GM20000 (cell line): Measurements from ENCODE around the gene CEACAM19.

ENCODE experiments used
- DNase-seq: peaks from one replicate; pipeline ENCODE4 v3.0.0; 2012; ENCODE audit warnings: low spot score
- CTCF ChIP-seq: IDR thresholded peaks from 2 replicates; pipeline ENCODE4 v1.5.1; 2012; ENCODE audit warnings: mild to moderate bottlenecking, control low read depth; ENCODE audit errors: extremely low read depth, missing control alignments

Gene CEACAM19

DNA sequence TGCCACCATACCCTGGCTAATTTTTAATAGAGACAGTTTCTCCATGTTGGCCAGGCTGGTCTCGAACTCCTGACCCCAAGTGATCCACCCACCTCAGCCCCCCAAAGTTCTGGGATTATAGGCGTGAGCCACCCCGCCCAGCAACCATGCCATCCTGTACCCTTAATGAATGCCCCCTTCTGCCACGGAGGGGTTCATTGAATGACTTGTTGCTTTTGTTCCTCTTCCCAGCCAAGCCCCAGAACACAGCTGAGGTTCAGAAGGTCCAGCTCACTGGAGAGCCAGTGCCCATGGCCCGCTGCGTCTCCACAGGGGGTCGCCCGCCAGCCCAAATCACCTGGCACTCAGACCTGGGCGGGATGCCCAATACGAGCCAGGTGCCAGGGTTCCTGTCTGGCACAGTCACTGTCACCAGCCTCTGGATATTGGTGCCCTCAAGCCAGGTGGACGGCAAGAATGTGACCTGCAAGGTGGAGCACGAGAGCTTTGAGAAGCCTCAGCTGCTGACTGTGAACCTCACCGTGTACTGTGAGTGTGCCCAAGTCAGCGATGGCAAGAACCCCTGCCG, 21.6 kb upstream of the CEACAM19 start:
- DNase-seq = no peak
- TF ChIP-seq CTCF = no peak

DNA sequence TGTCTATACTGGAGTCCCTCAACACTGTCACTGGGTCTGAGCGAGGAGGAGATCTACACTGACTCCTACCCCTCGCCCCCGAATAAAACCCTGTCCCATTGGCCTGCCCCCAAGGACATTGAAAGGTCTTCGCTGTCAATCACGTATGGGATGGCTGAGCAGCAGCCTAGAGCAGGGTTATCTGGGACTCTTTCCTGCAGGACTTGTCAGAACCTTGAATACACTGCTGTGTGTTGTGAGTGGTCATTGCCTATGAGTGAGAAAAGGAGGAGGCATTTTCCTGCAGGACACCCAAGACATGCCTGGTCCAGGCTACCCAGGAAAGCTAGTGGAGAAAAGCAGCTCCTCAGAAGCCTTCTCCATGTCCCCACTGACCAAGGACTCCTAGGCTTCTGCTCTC, 17.9 kb upstream of the CEACAM19 start:
- TF ChIP-seq CTCF = no peak
- no peak for DNase-seq

GRCh38 chr19:44653977-44654774, 17.1 kb upstream of the CEACAM19 start:
- DNase-seq = peak; percentile 86

GRCh38 chr19:44657211-44657921, 13.9 kb upstream of the CEACAM19 start:
- peak; percentile 80 for DNase-seq
- TF ChIP-seq CTCF = peak; percentile 73

More at GRCh38 chr19:44653977-44654774, 17.1 kb upstream of the CEACAM19 start:
- peak; percentile 75 for TF ChIP-seq CTCF

DNA sequence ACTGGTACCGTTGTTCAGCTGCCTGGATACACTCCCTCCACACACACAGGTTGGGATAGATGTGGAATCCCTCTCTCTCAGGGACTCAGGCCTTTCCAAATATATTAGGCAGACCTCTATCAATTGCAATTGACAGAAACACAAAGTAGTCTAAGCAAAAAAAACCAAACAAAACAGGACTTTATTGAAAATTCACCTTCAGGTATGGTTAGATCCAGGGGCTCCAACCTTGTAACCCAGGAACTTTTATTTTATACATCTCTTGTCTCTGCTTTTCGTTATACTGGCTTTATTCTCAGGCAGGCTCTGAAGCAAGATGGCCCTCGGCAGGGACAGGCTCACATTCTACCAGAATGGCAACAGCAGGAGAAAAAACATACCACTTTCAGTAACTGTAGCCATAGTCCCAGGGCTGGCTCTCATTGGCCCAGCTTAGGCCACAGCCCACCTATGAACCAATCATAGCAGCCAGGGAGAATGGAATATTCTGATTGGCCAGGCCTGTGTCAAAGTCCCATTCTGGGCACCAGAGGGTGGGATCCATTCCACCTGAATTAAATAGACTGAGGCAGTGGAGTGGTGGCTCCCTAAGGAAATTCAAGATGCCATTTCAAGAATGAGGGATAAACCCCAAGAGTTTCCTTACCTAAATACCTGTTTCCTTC, 13.1 kb upstream of the CEACAM19 start:
- DNase-seq = no peak
- no peak for TF ChIP-seq CTCF

GRCh38 chr19:44660081-44660480, 11.2 kb upstream of the CEACAM19 start:
- DNase-seq = no peak
- TF ChIP-seq CTCF = no peak
